ENCODE data around the gene SLC25A26.

The SLC25A26 gene

DNA sequence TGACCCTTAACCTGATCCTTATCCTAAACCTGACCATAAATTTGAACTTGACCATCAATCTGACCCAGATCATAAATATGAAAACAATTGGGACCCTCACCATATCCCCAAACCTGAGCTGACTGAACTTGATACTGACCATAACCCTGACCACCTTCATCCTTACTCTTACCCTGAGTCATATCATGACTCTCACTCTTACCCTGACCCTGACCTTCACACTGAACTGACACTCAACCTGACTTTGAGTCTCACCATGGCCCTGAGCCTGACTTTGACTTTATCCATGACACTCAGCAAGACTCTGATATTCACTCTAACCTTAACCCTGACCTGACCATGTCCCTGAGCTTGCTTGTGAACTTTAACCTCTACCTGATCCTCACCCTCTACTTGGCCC is 34.3 kb upstream of the SLC25A26 start:
- no peak for TF ChIP-seq ZFX (IDR thresholded peaks at IDR 0.05)
- TF ChIP-seq, protein P1, sequence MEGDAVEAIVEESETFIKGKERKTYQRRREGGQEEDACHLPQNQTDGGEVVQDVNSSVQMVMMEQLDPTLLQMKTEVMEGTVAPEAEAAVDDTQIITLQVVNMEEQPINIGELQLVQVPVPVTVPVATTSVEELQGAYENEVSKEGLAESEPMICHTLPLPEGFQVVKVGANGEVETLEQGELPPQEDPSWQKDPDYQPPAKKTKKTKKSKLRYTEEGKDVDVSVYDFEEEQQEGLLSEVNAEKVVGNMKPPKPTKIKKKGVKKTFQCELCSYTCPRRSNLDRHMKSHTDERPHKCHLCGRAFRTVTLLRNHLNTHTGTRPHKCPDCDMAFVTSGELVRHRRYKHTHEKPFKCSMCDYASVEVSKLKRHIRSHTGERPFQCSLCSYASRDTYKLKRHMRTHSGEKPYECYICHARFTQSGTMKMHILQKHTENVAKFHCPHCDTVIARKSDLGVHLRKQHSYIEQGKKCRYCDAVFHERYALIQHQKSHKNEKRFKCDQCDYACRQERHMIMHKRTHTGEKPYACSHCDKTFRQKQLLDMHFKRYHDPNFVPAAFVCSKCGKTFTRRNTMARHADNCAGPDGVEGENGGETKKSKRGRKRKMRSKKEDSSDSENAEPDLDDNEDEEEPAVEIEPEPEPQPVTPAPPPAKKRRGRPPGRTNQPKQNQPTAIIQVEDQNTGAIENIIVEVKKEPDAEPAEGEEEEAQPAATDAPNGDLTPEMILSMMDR (conservative IDR thresholded peaks at IDR 0.05) = no peak
- H3K27ac ChIP-seq = no peak overlapping the region

DNA sequence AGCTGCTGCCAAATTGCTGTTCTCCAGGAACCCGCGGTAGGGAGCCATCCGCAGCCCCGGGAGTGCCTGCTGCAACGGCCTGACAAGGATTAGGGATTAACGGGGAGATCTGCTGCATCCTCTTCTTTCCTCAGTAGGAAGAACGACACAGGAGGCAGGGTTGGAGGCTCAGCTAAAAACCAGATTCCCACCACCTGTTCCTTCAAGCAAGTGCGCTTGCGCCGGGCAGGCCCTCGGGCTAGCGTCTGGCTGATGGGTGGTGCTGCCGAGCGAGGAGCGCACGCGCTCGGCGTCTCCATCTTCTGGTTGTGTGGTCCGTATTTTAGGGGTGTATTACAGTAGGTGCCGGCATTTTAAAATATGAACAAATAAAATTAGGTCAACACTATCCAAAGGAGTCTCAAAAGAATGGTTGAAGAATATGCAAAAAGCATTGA is 25.4 kb upstream of the SLC25A26 start:
- TF ChIP-seq, protein P1 (conservative IDR thresholded peaks at IDR 0.05) = no peak
- TF ChIP-seq ZFX (IDR thresholded peaks at IDR 0.05) = no peak
- H3K27ac ChIP-seq = no peak overlapping the region

DNA sequence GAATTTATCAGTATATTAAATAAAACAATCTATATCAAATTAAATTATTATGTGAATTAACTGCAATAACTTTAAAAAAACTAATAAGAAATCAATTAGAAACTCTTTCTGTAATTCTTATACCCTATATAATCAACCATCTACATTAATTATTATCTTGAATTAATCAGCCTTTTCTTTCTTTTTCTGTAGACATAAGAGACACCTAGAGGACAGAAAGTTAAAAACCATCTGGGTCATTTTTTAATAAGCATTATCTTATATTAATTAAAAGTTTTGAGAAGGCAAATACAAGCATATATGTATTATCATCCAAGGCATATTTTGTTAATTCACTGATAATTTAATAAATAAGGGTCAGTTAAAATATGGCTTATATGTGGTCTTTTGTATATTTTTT is 24.2 kb upstream of the SLC25A26 start:
- no peak for TF ChIP-seq ZFX (IDR thresholded peaks at IDR 0.05)
- TF ChIP-seq, protein P1 (conservative IDR thresholded peaks at IDR 0.05) = peak; percentile 50

DNA sequence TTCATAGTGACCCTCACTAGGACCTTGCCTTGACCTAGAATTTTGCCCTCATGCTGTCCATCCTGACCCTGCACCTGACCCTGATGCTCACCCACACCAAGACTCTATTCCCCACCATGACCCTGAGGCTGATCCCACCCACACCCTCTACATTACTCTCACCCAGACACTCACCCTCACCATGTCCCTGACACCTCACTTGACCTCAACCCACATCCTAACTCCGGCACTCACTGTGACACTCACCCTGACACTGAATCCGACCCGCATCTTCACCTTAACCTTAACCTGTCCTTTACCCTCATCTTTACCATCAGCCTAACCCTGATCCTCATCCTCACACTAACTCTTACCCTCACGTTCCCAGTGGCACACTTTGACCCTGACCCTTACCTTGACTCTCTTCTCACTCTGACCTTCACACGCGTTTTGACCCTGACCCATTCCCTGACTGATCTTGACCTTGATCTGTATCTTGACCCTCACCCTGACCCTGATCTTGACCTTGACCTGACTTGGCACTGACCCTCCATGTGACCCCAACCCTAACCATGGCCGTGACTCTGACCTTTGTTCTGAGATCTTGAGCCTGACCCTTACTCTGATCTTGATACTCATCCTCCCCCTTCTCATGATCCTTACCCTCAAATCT is 22.2 kb upstream of the SLC25A26 start:
- no peak overlapping the region for H3K27ac ChIP-seq
- TF ChIP-seq, protein P1 (conservative IDR thresholded peaks at IDR 0.05) = no peak
- no peak for TF ChIP-seq ZFX (IDR thresholded peaks at IDR 0.05)

More for the DNA sequence above, 24.2 kb upstream of the SLC25A26 start:
- no peak overlapping the region for H3K27ac ChIP-seq

DNA sequence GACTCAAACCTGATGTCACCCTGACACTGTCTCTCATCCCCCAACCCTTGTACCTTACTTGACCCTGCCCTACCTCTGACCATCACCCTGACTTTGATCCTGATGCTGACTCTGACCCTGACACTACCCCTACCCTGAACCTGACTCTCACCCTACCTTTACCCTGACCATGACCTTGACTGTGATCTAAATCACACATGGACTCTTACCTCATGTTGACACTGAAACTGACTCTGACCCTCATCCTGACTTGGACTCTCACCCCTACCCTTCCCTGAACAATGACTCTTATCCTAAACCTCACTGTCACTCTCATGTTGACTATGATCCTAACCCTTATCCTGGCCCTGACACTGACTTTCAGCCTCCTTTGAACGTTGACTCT is 21.7 kb upstream of the SLC25A26 start:
- H3K27ac ChIP-seq = no peak overlapping the region
- TF ChIP-seq ZFX (IDR thresholded peaks at IDR 0.05) = no peak
- TF ChIP-seq, protein P1 (conservative IDR thresholded peaks at IDR 0.05) = no peak

DNA sequence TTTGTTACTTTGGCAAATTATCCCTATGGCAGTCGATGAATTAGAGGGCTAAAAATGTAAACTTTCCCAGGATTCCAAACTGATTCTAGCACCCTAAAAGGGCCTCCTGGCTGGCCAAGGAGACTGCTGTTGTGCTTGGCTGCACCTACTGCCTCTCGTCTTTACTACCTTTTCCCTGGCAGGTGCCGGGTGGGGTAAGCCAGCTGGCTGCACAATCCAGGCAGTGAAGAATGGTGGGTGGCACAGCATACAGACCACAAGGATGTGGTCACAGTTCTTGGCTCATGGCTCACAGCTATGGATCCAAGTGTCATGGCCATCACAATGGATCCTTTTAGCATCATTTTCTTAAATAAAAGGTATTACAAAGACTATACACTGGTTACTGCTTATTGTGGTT is 20.7 kb upstream of the SLC25A26 start:
- H3K27ac ChIP-seq = no peak overlapping the region
- no peak for TF ChIP-seq ZFX (IDR thresholded peaks at IDR 0.05)
- TF ChIP-seq, protein P1 (conservative IDR thresholded peaks at IDR 0.05) = no peak

DNA sequence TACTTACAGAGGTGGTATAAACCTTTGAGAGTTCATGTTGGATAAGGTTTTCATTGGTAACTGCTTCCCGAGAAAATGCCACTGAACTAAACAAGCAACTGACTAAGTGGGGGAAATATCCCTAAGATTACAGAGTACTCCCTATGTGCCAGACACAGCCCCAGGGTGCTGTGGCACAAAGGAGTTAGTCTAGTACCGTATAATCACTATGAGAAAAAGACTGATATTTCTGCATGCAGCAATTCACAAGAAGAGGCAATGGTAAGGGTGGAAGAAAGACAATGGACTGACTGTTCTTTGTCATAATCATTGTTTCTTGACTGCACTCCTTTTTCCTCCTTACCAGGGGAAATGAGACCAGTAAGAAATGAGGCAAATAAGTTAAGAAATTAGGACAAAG is 20.0 kb upstream of the SLC25A26 start:
- H3K27ac ChIP-seq = no peak overlapping the region
- no peak for TF ChIP-seq ZFX (IDR thresholded peaks at IDR 0.05)
- TF ChIP-seq, protein P1 (conservative IDR thresholded peaks at IDR 0.05) = no peak

Data from C4-2B (cell line).